Esophagus muscularis mucosa (tissue), 4 donors: ENCODE data around the gene SNRNP27. TPM values are rescaled to one million over a fixed set of nuclear protein-coding genes. Genes with fewer than 3 reads are reported as not detected.

ENCODE experiments used
- small RNA-seq, 3 donors: library from RNA; depleted of rRNA; stranded (forward); fragments of <200 nt; gene quantifications; one replicate each; pipeline ENCODE3, GENCODE V24; 2016
- total RNA-seq, 4 donors: library from RNA; depleted of rRNA; stranded (reverse); fragments of >200 nt; gene quantifications; one replicate each; pipeline versions ENCODE4 v1.1.0 to v1.2.1, GENCODE V29; 2016

SNRNP27 gene
- total RNA-seq, 4 donors from 2014 or later, result 53.8 to 74.9 (median 62.9) TPM

Small RNA genes within 50 kb of the gene (small RNA-seq; reads per million reads assigned to genes)
- 0 reads per million in 3 donors for gene RPL23AP92

Other genes with a start within 250 kb of the SNRNP27 start
- 10 to 100 TPM; 44.9 to 94.8 (median 58.5) TPM for gene ANXA4, start 151.8 kb upstream of the SNRNP27 start, total RNA-seq
- 10 to 100 TPM in 2 of 4 donors, 1 to 10 TPM in 2; 9.5 to 13.7 (median 10.3) TPM for gene GMCL1, start 64.3 kb upstream of the SNRNP27 start, total RNA-seq
- 10 to 100 TPM in 2 of 4 donors, 1 to 10 TPM in 2; 7.7 to 21.2 (median 11.5) TPM for gene MXD1, start 21.2 kb downstream of the SNRNP27 start, total RNA-seq
- gene ASPRV1, start 67.7 kb downstream of the SNRNP27 start, total RNA-seq, result 1 to 10 TPM; 1.2 to 1.7 (median 1.6) TPM
- gene PCBP1, start 193.5 kb downstream of the SNRNP27 start, total RNA-seq, result 100 to 1,000 TPM; 156 to 220 (median 189) TPM